H1 (cell line): Measurements from ENCODE around the gene TUNAR.

Source experiments
- CREB1 ChIP-seq: IDR thresholded peaks from 2 replicates; pipeline ENCODE4 v1.6.1; 2012; ENCODE audit warnings: inconsistent platforms
- EGR1 ChIP-seq: IDR thresholded peaks from 2 replicates; pipeline ENCODE4 v1.6.1; 2011; ENCODE audit warnings: low read depth, low read length, borderline replicate concordance
- EP300 ChIP-seq, 2 experiments: IDR thresholded peaks; 1 replicate in 1 of 2; 2 replicates in 1 of 2; pipeline ENCODE4 v1.6.1; 2011 to 2012; ENCODE audit warnings: low read depth in 2 of 2, low read length in 2 of 2, mild to moderate bottlenecking in 2 of 2, borderline replicate concordance in 1 of 2, inconsistent platforms in 1 of 2, moderate library complexity in 1 of 2
- POLR2A ChIP-seq, 2 experiments: IDR thresholded peaks; 1 replicate in 1 of 2; 2 replicates in 1 of 2; pipeline ENCODE4 v1.6.1; 2011; ENCODE audit warnings: low read depth in 2 of 2, low read length in 2 of 2, mild to moderate bottlenecking in 2 of 2; ENCODE audit errors: control extremely low read depth in 1 of 2
- TF ChIP-seq, protein P1 (sequence below), 3 experiments: IDR thresholded peaks; 1 replicate in 2 of 3; 2 replicates in 1 of 3; pipeline versions ENCODE4 v1.5.1 to v1.6.1; 2011; ENCODE audit warnings: low read length in 3 of 3, mild to moderate bottlenecking in 3 of 3, inconsistent platforms in 2 of 3, low read depth in 1 of 3, moderate library complexity in 1 of 3; ENCODE audit not compliant: insufficient read depth in 1 of 3; ENCODE audit errors: control extremely low read depth in 1 of 3

DNA sequence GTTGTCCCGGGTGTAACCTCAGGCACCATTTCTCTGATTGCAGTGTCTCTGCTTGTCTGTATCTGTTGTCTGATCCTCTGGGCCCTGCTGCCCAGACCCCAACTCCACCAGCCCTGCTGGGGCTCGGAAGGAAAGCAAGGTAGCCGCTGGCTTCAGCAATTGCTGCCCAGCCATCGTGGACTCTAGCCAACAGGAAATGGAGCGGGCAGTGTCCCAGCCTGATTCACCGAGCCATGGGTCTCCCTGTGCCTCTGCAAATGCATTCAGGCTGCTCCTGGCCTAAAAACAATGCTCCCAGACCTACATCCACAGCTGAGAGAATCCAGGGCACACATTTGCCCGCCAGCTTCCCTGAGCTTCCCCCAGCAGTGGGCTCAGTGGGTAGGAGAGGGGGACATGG, 9.2 kb downstream of the TUNAR start:
- TF ChIP-seq EP300 (IDR thresholded peaks at IDR 0.05; ENCODE audit: borderline replicate concordance in 1 of 2, low read depth in 2 of 2, low read length in 2 of 2) (no peak), POLR2A (IDR thresholded peaks at IDR 0.05; ENCODE audit: control extremely low read depth in 1 of 2, low read depth in 2 of 2, low read length in 2 of 2) (no peak), EGR1 (no peak), CREB1 (no peak)
- TF ChIP-seq, protein P1, sequence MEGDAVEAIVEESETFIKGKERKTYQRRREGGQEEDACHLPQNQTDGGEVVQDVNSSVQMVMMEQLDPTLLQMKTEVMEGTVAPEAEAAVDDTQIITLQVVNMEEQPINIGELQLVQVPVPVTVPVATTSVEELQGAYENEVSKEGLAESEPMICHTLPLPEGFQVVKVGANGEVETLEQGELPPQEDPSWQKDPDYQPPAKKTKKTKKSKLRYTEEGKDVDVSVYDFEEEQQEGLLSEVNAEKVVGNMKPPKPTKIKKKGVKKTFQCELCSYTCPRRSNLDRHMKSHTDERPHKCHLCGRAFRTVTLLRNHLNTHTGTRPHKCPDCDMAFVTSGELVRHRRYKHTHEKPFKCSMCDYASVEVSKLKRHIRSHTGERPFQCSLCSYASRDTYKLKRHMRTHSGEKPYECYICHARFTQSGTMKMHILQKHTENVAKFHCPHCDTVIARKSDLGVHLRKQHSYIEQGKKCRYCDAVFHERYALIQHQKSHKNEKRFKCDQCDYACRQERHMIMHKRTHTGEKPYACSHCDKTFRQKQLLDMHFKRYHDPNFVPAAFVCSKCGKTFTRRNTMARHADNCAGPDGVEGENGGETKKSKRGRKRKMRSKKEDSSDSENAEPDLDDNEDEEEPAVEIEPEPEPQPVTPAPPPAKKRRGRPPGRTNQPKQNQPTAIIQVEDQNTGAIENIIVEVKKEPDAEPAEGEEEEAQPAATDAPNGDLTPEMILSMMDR (IDR thresholded peaks at IDR 0.05; ENCODE audit: control extremely low read depth in 1 of 3, insufficient read depth in 1 of 3, low read depth in 1 of 3, low read length in 3 of 3), result no peak
